Femur (tissue), 1 donor: Measurements from ENCODE around the gene MICB.
A peak's percentile ranks its signal among the peaks of the same experiment; 100 is the strongest.

Source experiments
- DNase-seq: peaks from one replicate; pipeline ENCODE4 v3.0.0-alpha.2; 2017

Gene MICB

GRCh38 chr6:31541658-31542521 is 43.9 kb downstream of the MICB start, which contains the start of gene DDX39B:
TSS of gene DDX39B (minus strand) at chr6:31542003. CDS start at chr6:31540532, 1,471 bp downstream.
- peak; percentile 97 for DNase-seq

- DNase-seq: no peak
These were observed 45.7 kb downstream of the MICB start for GRCh38 chr6:31543639-31544038.

GRCh38 chr6:31544676-31545075 is 46.7 kb downstream of the MICB start:
- DNase-seq: no peak

GRCh38 chr6:31545291-31545690 is 47.3 kb downstream of the MICB start:
- no peak for DNase-seq

- DNase-seq: peak; percentile 93
These were observed 48.5 kb downstream of the MICB start, which contains the start of gene ATP6V1G2 for GRCh38 chr6:31546339-31546957. TSS of gene ATP6V1G2 (minus strand) at chr6:31546608. CDS start at chr6:31546559, 49 bp downstream.

- peak; percentile 98 for DNase-seq
These were observed 49.2 kb downstream of the MICB start, which contains the start of gene NFKBIL1 for GRCh38 chr6:31546958-31547726. TSS of gene NFKBIL1 (plus strand) at chr6:31547608. CDS start at chr6:31547695, 87 bp downstream.

- DNase-seq: no peak
These were observed 50.0 kb downstream of the MICB start for GRCh38 chr6:31547727-31548543.

GRCh38 chr6:31548544-31548873 is 50.6 kb downstream of the MICB start:
- DNase-seq: no peak

GRCh38 chr6:31551371-31551770 is 53.4 kb downstream of the MICB start:
- peak; percentile 59 for DNase-seq

GRCh38 chr6:31556307-31556706 is 58.4 kb downstream of the MICB start:
- DNase-seq: no peak

- no peak for DNase-seq
These were observed 59.7 kb downstream of the MICB start for GRCh38 chr6:31557443-31558317.

- no peak for DNase-seq
These were observed 60.3 kb downstream of the MICB start for GRCh38 chr6:31558318-31558625.

GRCh38 chr6:31558631-31559500 is 60.9 kb downstream of the MICB start:
- no peak for DNase-seq

- DNase-seq: no peak
These were observed 61.6 kb downstream of the MICB start for GRCh38 chr6:31559606-31559957.

GRCh38 chr6:31559958-31560696 is 62.2 kb downstream of the MICB start:
- peak; percentile 63 for DNase-seq

- DNase-seq: no peak
These were observed 62.7 kb downstream of the MICB start for GRCh38 chr6:31560697-31561058.
